GM21528 (cell line): ENCODE data around the gene ANKS1A.

ENCODE experiments used
- ATAC-seq: cut with Tn5 transposase; IDR thresholded peaks from one replicate; pipeline ENCODE4 v1.9.1; 2021; ENCODE audit warnings: mild to moderate bottlenecking, moderate library complexity; ENCODE audit not compliant: unreplicated experiment, low FRiP score

Gene ANKS1A

DNA sequence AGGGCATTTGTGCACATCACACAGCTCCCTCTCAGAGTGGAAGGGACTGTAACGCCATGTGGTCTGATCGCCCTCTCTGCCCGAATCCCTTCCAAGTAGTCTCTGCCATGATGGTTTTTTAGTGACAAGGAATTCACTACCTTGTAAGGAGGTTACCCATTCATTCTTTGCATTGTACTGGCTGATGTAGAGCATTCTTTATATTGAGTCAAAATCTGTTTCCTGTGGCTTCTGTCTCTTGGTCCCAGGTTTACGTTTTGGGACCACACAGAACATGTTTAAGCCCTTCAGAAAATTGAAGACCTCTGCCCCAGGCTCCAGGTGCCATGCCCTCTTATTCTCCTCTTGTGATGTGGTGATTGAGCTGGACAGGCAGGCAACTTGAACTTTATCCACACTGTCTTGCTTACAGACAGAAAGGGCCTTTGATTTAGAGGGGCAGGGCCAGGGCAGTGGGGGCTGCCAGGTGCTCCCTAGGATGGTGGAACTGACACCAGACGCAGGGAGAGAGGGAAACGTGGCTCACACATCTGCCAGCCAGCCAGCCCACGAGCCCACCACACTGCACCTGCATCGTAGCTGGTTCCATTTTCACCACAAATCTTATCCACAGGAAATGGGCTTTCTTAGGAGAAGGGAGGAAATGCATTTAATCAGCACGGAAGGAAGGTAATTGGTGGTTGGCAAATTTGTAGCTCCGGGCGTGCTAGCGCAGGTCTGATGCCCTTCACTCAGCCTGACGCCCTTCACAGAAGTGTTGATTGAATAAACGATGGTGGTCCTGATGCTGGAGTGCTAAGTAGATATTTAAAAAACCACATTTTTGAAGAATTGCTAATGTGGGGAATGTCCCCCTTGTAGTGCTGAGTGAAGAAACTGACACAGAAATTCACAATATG lies 173.9 kb downstream of the ANKS1A start:
- ATAC-seq: no peak

DNA sequence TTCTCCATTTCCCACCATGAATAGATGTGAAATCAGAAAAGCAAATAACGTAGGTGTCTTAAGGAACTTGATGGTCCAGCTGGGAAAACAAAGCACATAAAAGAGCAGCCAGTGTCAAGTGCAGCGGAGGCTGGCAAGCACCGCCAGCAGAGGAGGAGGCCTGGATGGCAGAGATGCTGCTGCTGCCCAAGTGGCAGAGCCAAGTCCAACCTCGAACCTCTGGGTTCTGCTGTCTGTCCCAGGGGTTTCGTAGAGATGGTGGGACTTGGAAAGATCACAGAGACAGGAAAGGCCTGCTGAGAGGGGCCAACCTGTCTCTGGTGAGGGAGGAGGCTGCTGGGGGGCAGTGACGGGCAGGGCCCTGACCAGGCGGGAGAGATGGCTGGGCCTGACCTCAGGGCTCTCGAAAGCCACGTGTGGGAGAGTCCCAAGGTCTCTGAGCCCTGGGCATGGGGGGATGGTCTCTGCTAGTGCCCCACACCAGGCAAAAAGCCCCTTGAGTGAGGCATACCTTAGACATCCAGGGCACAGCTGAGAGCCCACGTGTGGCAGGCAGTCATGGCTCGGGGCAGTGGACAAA lies 174.7 kb downstream of the ANKS1A start:
- ATAC-seq: no peak

DNA sequence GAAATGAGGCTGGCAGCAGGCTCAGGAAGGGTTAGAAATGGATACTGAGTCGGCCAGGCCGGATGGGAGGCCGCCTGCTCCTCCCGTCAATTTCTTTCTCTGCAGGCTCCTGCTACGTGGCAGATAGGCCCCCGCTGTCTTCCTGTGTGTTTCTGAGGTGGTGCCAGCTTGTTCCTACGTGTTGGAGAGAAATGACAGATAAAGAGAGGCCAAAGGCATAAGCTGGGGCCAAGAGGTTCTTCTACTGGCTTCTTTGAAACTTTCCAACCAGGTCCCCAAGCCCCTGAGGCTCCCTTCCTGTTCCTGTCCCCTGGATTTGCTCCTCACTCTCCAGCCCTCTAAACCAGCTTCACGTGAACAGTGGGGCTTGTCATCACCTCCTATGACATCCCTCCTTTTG lies 175.2 kb downstream of the ANKS1A start:
- ATAC-seq: no peak

DNA sequence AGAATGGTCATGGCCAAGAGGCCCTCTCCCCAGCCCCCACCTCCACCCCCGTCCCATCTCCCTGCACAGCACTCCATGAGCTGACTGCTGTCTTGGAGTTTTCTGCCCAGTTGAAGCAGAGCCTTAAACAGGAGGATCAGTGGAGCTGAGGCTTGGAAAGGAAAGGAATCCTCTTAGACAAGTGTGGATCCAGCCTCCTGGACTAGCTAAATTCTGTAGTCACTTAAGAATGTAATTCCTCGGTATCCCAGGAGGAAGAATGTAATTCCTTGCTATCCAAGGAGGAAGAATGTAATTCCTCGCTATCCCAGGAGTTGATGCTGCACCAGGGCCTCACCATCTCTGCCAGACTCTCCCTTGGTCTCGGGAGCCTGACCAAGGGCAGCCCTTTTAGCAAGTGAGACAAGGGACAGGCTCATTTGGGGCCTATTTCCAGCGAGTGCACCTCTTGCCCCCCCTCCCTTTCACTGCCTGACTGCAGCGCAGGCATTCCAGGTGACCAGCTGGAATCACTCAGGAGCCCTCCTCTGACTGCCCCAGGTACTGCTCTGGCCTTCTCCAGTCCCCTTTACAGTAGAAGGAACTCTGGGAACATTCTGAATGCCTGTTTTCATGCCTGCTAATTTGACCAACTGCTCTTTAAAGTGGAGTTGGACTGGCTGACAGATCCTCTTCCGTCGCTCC lies 175.8 kb downstream of the ANKS1A start:
- no peak for ATAC-seq

DNA sequence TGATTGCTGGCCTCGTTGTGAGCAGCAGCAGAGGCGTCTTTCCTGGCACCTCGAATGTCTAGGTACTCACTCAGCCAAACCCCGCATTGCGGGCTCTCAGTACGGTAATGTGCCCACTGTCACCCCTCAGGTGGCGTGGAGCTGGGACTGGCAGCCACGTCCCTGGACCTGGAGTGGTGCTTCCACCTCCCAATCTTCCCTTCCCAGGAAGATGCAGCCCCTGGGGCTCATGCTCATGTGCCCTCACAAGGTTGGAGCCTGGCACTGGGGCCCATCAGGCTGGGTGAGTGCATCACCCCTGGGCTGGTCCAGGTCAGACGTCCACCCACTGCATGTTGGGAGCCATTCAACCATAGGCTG lies 176.4 kb downstream of the ANKS1A start:
- no peak for ATAC-seq

DNA sequence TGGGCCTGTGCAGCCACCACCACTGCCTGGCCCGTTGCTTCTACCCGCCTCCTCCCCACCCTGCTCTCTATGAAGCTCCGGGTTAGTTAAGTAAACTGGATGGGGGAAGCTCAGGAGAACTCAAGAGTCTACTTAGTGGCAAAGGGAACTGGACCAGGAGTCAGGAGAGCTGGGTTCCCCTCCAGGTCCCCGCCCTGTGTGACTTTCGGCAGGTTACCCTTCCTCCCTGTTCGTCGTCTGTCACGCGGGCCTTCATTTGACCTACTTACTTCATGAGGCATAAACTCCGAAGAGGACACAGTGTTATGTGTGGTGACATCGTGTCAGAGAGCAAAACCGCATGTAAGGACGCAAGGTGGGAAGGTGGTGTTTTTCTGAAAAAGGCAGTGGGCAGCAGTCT lies 176.8 kb downstream of the ANKS1A start:
- no peak for ATAC-seq

DNA sequence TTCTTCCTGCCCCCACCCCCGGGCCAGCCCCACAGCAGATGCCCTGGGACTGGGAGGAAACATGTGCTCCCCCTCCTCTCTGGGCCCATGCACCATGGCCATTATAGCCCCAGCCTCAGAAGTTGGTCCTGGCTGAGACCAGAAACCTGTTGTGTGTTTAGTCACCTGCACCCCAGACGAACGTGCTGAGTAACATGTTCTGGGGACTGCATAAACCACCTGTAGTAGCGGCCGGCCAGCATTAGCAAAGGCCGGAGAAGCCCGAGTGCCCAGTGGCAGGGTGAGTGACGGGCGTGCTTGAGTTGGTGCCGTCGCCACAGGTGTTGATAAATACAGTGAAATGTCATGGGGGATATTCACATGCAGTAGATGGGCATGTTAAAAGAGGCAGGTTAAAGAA lies 178.2 kb downstream of the ANKS1A start:
- no peak for ATAC-seq

DNA sequence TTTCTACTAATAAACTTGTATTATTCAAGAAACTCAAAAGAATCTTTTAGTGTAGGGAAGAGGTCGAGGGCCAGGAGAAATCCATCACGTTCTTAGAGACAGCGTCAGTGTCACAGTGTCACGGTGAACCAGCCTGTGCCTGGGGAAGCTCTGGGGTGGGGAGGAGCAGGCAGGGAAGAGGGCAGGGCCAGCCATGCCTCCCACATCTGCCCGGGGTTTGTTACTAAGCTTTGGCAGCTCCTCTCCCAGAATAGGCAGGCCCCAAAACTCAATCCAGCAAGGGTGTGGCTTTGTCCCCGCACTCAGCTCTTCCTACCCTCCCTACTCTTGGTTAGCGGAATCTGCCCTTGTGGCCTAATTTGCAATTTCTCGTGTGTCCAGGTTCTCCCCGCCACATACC lies 179.2 kb downstream of the ANKS1A start:
- no peak for ATAC-seq

DNA sequence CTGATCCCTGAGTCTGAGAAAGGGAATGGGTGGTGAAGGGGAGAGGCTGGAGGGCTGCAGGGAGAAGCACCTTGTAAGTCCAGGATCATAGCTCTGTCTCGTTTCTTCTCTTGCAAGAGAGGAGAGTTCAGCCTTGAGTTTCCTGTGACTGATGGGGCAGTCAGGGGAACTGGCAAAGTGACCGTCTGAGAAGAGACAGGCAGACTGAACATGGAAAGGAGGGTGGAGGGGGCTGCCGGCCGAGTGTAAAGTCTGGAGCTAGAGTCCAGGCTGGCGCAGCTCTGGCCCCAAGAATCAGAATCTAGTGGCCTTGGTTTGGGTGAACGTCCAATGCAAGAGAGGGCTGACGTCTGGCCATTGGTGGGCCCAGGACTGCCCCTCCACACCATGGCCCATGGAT lies 179.6 kb downstream of the ANKS1A start:
- no peak for ATAC-seq

DNA sequence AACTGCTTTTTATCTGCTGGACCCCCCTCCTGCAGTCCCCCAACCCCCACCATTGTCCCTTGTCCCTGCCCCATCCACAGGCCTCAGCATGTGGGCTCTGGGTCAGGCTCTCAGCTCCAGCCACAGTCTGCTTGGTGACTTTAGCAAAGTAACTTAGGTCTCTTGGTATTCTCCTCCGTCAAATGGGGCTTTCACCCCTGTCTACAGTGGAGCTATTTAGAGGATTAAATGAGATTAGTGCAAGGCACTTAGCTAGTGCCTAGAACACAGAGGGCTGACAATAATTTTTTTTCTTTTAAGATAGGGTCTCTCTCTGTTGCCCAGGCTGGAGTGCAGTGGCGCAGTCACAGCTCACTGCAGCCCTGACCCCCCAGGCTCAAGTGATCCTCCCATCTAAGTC lies 180.2 kb downstream of the ANKS1A start:
- ATAC-seq: no peak

DNA sequence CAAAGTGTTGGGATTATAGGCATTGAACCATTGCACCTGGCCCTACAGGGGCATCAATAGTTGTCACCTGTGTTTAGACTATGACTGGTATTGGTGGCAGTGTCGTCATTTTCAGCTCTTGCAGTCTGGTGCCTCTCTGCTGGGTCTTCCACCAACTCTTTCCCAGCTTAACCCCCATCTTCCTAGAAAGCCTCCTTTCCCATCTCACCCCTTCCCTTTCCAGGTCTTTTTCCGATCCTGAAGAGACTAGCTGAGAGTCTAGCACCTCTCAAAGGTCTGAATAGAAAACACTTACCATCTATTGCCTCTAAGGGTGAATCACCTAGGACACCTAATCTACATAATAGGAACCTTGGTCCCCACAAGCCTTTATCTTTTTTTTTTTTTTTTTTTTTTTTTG lies 181.1 kb downstream of the ANKS1A start:
- no peak for ATAC-seq

DNA sequence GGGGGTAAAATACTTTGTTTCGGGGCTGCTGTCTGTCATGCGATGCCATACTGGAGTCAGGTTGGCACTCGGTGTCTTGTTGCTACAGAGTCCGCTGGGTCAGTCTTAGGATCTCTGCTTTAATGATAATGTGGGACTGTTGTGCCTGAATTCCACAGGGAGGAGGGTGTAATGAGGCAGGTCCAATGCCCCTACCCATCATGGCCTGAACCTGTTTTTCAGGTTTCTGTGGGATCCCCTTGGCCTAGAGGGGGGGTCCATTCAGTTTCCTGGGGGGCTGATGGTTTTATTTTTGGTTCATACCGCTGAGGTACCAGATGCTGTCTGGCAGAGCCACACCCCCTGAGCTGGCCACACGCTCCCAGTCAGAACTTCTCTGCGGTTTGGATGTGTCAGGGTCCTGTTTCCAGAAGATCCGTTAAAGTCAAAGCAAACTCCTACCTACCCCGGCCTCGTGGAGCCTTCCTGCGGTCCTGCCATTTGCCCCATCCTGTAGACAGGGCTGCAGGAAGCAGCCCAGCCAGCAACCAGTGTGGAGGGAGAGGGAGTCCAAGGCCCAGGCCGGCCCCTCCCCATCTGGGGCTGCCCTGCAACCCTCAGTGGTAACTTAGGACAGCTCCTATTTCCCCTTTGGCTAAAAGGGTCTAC lies 182.4 kb downstream of the ANKS1A start:
- ATAC-seq: no peak

DNA sequence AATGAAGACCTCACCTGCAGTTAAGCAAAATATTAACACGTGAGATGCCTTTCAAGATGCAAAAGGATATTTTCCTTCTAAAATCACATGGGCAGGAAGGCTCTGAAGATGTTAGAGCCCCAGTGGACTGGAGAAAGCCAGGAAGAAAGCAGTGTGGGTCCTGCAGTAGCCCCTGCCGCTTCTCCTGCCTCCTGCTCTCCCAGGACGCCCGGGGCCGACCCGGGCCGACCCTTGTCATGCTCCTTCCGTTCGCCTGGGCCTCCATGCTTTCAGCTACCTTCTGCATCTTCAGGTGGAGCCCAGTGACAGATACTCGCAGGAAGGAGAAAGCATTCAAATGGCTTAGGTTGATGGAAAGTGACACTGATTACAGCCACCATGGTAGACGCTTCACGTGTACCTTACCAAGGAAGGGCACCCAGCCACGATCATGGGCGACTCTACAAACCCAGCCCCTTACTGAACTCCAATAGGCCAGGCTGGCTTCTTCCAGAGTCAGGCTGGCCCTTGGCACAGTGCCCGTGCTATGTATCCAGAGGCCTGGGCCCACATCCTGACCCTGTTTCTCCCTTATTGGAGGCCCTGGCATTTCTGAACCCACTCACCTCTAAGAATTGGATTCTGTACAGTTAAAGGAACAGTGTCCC lies 183.1 kb downstream of the ANKS1A start:
- ATAC-seq: no peak

DNA sequence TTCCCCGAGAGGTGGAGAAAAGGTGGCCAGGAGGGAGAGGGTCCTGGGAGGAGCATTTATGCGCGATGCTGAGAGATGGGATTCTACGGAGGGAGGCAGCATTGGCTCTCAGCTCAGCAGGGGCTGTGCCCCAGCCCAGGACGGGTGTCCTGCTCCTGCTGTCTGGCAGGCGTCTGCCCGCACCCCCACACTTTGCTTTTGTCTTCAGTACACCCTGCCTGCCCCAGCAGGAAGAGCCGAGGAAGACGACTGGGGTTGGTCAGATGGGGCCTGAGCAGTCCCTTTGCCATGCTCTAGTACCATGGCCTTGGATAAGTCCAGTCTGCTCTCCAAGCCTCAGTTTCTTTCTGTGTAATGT lies 183.6 kb downstream of the ANKS1A start:
- no peak for ATAC-seq

DNA sequence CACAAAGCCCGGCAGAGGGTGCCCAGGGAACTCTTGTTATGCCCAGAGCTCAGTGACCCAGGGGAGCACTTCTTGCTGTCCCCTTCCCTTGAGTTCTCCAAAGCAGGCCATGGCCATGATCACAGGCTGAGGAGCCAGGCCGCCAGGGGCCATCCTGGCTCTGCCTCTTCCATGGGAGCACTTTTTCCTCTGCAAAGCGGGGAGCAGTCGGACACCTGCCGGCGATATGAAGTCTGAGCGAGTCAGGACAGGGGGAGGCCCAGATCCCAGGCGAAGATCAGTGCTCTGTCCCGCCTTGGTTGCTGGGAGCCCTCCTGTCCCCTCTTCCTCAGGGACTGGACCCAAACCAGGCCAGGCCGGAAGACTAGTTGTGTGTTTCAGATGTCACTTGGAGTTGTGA lies 184.2 kb downstream of the ANKS1A start:
- no peak for ATAC-seq

DNA sequence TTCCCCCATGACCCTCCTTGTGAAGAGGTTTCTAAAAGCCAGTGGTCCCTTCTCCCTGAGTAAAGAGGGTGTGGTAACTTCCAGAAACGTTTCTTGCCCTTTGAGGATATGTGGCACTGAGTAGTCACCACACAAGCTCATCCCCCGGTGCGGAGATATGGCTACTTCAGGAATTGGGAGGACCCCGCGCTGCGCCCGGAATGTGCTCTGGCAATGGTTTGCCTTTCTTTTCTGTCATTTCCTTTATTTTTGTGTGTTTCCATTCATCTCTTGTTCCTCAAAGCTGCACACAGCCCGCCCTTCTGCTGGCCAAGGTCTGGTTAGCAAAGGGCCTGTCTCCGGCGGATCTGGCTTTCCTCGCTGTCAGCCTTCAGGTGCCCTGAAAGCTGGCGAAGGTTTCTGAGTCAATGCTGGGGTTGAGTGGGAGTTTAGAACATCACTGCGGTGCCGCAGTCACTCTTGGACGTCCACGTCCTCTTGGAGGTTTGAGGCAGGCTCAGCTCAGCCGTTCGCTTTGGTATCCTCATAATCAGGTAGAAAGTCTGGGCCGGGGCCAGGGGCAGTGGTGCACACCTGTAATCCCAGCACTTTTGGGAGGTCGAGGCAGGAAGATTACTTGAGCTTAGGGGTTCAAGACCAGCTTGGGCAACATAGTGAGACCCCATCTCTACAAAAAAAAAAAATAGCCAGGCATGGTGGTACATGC lies 184.9 kb downstream of the ANKS1A start:
- ATAC-seq: no peak

DNA sequence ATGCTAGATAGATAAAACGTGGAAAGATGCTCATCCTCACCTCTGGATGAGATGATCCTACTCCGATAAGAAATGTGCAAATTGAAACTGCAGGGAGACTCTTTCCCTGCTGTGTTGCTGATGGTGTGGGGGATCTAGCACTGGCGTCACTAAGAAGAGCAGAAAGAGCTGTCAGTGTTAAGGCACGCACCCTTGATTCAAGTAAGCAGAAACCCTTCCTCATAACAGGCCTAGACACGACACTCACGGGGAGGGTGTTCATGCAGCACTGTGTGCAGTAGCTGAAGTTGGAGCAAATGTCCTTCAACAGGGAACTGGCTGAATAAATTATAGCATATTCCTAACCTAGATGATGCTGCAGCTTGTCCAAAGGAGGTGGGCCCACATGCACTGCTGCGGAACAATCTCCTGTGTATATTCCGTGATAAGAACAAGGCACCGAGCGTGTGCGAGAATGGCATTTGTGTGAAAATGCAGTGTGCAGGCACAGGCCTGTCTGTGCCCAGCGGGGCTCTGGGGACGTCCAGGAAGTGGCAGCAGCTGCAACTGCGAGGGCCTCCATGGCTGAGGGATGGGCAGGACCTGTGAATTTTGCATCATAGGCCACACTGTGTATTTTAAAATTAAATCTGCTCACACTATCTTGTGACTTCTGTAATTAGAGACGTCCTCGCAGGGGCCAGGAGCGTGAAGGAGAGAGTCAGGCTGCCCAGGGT lies 188.1 kb downstream of the ANKS1A start:
- no peak for ATAC-seq

DNA sequence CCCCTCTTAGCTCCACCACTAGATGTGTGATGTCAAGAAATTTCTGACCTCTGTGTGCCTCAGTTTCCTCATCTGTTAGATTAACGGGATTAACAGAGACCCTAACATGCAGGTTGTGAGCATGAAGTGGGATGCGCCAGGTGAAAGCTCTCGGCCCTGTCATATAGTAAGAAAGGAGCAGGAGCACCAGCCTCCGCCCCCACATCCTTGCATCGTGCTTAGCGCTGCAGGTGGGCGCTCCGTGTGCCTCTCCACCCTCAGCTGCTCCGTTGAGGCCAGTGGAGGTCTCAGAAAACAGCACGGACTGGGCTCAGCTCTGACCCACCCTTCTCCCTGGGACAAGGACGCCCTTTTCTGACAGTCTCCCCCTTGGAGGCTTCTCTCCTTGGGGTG lies 188.7 kb downstream of the ANKS1A start:
- ATAC-seq: no peak

DNA sequence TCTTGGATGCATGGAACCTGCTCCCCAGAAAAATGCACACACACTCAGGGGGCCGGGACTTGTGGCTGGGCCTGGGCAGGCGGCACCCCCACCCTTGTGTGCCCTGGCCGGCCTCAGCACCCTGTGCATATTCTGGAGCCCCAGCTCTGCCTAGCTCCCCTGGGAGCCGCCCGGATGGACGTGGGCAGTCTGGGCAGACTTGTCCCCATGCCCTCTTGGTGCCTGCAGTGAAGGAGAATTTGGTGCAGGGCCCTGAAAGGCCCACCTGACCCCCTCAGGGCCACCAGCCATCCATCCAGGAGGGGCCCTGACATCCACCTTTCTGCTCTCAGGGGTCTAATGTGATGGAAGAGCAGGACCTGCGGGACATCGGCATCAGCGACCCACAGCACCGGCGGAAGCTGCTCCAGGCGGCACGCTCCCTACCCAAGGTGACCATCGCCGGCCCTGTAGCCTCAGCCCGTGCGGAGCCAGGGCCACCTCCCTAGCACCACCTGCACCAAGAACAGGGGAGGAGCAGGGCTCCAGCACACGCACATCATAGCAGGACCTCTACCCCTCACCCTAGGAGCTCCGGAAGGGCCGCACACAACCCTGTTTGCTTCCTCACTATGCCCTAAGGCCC lies 189.3 kb downstream of the ANKS1A start:
- no peak for ATAC-seq
